ENCODE measurements around the gene OAF.

The OAF gene

GRCh38 chr11:120183701-120184141 is 27.1 kb upstream of the OAF start:
- TF ChIP-seq POLR2AphosphoS5 (IDR thresholded peaks at IDR 0.05; ENCODE audit: low read depth) (no peak), SPI1 (IDR thresholded peaks at IDR 0.05; ENCODE audit: borderline replicate concordance, low read depth) (no peak), GABPA (IDR thresholded peaks at IDR 0.05; ENCODE audit: low read depth) (no peak)
- TF ChIP-seq, protein P1, sequence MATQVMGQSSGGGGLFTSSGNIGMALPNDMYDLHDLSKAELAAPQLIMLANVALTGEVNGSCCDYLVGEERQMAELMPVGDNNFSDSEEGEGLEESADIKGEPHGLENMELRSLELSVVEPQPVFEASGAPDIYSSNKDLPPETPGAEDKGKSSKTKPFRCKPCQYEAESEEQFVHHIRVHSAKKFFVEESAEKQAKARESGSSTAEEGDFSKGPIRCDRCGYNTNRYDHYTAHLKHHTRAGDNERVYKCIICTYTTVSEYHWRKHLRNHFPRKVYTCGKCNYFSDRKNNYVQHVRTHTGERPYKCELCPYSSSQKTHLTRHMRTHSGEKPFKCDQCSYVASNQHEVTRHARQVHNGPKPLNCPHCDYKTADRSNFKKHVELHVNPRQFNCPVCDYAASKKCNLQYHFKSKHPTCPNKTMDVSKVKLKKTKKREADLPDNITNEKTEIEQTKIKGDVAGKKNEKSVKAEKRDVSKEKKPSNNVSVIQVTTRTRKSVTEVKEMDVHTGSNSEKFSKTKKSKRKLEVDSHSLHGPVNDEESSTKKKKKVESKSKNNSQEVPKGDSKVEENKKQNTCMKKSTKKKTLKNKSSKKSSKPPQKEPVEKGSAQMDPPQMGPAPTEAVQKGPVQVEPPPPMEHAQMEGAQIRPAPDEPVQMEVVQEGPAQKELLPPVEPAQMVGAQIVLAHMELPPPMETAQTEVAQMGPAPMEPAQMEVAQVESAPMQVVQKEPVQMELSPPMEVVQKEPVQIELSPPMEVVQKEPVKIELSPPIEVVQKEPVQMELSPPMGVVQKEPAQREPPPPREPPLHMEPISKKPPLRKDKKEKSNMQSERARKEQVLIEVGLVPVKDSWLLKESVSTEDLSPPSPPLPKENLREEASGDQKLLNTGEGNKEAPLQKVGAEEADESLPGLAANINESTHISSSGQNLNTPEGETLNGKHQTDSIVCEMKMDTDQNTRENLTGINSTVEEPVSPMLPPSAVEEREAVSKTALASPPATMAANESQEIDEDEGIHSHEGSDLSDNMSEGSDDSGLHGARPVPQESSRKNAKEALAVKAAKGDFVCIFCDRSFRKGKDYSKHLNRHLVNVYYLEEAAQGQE (IDR thresholded peaks at IDR 0.05; ENCODE audit: insufficient replicate concordance, low read depth): no peak
- TF ChIP-seq, protein P2, sequence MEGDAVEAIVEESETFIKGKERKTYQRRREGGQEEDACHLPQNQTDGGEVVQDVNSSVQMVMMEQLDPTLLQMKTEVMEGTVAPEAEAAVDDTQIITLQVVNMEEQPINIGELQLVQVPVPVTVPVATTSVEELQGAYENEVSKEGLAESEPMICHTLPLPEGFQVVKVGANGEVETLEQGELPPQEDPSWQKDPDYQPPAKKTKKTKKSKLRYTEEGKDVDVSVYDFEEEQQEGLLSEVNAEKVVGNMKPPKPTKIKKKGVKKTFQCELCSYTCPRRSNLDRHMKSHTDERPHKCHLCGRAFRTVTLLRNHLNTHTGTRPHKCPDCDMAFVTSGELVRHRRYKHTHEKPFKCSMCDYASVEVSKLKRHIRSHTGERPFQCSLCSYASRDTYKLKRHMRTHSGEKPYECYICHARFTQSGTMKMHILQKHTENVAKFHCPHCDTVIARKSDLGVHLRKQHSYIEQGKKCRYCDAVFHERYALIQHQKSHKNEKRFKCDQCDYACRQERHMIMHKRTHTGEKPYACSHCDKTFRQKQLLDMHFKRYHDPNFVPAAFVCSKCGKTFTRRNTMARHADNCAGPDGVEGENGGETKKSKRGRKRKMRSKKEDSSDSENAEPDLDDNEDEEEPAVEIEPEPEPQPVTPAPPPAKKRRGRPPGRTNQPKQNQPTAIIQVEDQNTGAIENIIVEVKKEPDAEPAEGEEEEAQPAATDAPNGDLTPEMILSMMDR (IDR thresholded peaks at IDR 0.05; ENCODE audit: insufficient read depth, low read length): no peak
- Histone ChIP-seq H3K27me3 (ENCODE audit: insufficient read depth, poor library complexity, severe bottlenecking) (no peaks in the 10 kb centered on the region), H3K27ac (replicated peaks) (no peak overlapping the region), H3K4me3 (replicated peaks; ENCODE audit: insufficient read depth, low read length) (no peak overlapping the region)
- no peak for DNase-seq (ENCODE audit: low read depth in 1 of 2, low spot score in 1 of 2)

DNA sequence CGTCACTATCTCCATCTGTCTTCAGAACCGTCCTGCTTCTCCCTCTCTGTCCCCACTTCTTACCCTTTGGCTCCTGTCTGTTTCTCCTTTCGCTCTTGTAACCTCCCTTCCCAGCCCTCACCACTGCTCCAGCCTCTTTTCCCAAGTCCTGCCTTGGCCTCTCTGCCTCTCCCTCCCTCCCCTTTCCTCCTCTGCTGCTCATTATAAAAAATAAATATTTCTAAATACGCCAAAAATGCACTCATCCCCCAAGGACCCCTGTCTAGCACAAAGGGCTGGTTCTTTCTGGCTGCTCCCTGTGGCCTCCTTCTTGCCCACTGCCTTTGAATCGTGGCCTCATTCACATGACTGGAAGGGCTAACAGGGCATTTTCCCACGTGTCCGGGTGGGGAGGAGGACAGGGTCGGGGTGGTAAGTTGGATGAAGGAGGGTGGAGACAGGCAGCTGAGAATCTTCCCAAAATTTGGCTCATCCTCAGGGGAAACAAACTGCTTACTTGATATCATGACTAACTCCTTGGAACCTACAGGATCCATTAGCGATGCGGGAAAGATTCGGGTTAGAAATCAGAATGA is 26.4 kb upstream of the OAF start:
- no peak for DNase-seq (ENCODE audit: low read depth in 1 of 2, low spot score in 1 of 2)
- Histone ChIP-seq H3K27me3 (ENCODE audit: insufficient read depth, poor library complexity, severe bottlenecking) (no peaks in the 10 kb centered on the region), H3K4me3 (replicated peaks; ENCODE audit: insufficient read depth, low read length) (no peak overlapping the region), H3K27ac (replicated peaks) (no peak overlapping the region)
- no peak for TF ChIP-seq GABPA (IDR thresholded peaks at IDR 0.05; ENCODE audit: low read depth)
- TF ChIP-seq, protein P1 (IDR thresholded peaks at IDR 0.05; ENCODE audit: insufficient replicate concordance, low read depth): no peak
- TF ChIP-seq POLR2AphosphoS5 (IDR thresholded peaks at IDR 0.05; ENCODE audit: low read depth): no peak
- no peak for TF ChIP-seq SPI1 (IDR thresholded peaks at IDR 0.05; ENCODE audit: borderline replicate concordance, low read depth)
- TF ChIP-seq, protein P2 (IDR thresholded peaks at IDR 0.05; ENCODE audit: insufficient read depth, low read length): no peak

- Histone ChIP-seq H3K27ac (replicated peaks) (no peak overlapping the region), H3K27me3 (ENCODE audit: insufficient read depth, poor library complexity, severe bottlenecking) (no peaks in the 10 kb centered on the region), H3K4me3 (replicated peaks; ENCODE audit: insufficient read depth, low read length) (no peak overlapping the region)
- DNase-seq (ENCODE audit: low read depth in 1 of 2, low spot score in 1 of 2): no peak
- TF ChIP-seq, protein P1 (IDR thresholded peaks at IDR 0.05; ENCODE audit: insufficient replicate concordance, low read depth): no peak
- no peak for TF ChIP-seq SPI1 (IDR thresholded peaks at IDR 0.05; ENCODE audit: borderline replicate concordance, low read depth)
- no peak for TF ChIP-seq GABPA (IDR thresholded peaks at IDR 0.05; ENCODE audit: low read depth)
- TF ChIP-seq, protein P2 (IDR thresholded peaks at IDR 0.05; ENCODE audit: insufficient read depth, low read length): no peak
- TF ChIP-seq POLR2AphosphoS5 (IDR thresholded peaks at IDR 0.05; ENCODE audit: low read depth): no peak
Observed at GRCh38 chr11:120184946-120185705, 25.7 kb upstream of the OAF start.
